GM13976 (cell line): Measurements from ENCODE around the gene DSCAM.

Experiments used
- DNase-seq: peaks from one replicate; pipeline ENCODE4 v3.0.0; 2012; ENCODE audit warnings: low spot score
- CTCF ChIP-seq: IDR thresholded peaks from 2 replicates; pipeline ENCODE4 v1.5.1; 2012; ENCODE audit warnings: borderline replicate concordance, mild to moderate bottlenecking; ENCODE audit not compliant: insufficient read depth; ENCODE audit errors: extremely low read depth, missing control alignments, control extremely low read depth
- in situ Hi-C: fragments of 300-500 bp; cut with MboI; formaldehyde crosslinking; loops from one replicate; pipeline ENCODE4 v1.12.0; 2022; ENCODE audit warnings: low sequenced_read_pairs, mixed read lengths, inconsistent platforms; ENCODE audit not compliant: unreplicated experiment

DSCAM gene

GRCh38 chr21:40013001-40013735 is 833.8 kb downstream of the DSCAM start:
- in situ Hi-C loops = no loop called here
- TF ChIP-seq CTCF = no peak
- no peak for DNase-seq

GRCh38 chr21:40011371-40011770 is 835.6 kb downstream of the DSCAM start:
- in situ Hi-C loops = no loop called here
- no peak for TF ChIP-seq CTCF
- DNase-seq = no peak

- no peak for TF ChIP-seq CTCF
- in situ Hi-C loops = no loop called here
- no peak for DNase-seq
Measured at GRCh38 chr21:40002978-40003377, 844.0 kb downstream of the DSCAM start.

- in situ Hi-C loops = no loop called here
- TF ChIP-seq CTCF = no peak
- DNase-seq = no peak
Measured at GRCh38 chr21:39984286-39984991, 862.5 kb downstream of the DSCAM start.

GRCh38 chr21:39980241-39980820 is 866.6 kb downstream of the DSCAM start:
- no peak for DNase-seq
- in situ Hi-C loops = no loop called here
- TF ChIP-seq CTCF = no peak

GRCh38 chr21:39979321-39979720 is 867.6 kb downstream of the DSCAM start:
- in situ Hi-C loops = no loop called here
- no peak for TF ChIP-seq CTCF
- DNase-seq = no peak
